Mammary epithelial cell (primary cell): Measurements from ENCODE around the gene DSCAML1.

Source experiments
- CTCF ChIP-seq, 2 donors: IDR thresholded peaks in 1 of 2; conservative IDR thresholded peaks in 1 of 2; 2 replicates each; pipeline ENCODE4 v1.5.1; 2011 to 2012; ENCODE audit warnings: inconsistent platforms in 2 of 2, low read length in 2 of 2, mild to moderate bottlenecking in 2 of 2, control low read depth in 1 of 2, low read depth in 1 of 2; ENCODE audit not compliant: insufficient read depth in 1 of 2; ENCODE audit errors: extremely low read depth in 1 of 2
- EZH2 ChIP-seq: IDR thresholded peaks from 2 replicates; pipeline ENCODE4 v1.6.1; 2012; ENCODE audit warnings: low read length, inconsistent platforms, borderline replicate concordance

- TF ChIP-seq CTCF (conservative IDR thresholded peaks at IDR 0.05 in 1 of 2, IDR thresholded peaks at IDR 0.05 in 1 of 2; ENCODE audit: extremely low read depth in 1 of 2, insufficient read depth in 1 of 2, low read depth in 1 of 2, low read length in 2 of 2) (no peak), EZH2 (no peak)
These were observed 279.9 kb downstream of the DSCAML1 start for GRCh38 chr11:117517097-117517496.
